HG03571 (cell line): ENCODE results near the gene WSCD2.

Source experiments
- ATAC-seq: cut with Tn5 transposase; IDR thresholded peaks from one replicate; pipeline ENCODE4 v1.9.1; 2021; ENCODE audit not compliant: unreplicated experiment

Gene WSCD2

DNA sequence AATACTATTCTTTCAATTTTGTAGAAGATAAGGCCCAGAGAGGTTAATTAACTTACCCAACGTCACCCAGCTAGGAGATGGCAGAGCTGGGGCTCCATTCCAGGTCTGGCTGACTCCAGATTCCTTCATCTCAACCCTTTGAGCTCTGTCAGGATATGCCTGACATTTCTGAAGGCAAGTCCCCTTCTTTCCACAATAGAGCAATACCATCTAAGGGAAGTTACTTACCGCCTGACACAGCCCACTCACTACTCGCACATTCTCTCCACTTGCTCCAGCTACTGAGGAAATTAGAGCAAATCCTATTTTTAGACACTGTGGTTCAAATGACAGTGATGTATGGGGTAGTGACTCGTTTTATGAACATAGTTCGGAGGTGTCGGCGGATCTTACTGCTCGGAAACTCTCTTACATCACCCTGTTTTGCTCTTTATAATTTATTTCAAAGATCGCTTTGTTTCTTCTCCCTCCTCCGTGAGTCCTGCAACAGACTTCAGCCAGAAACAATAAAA lies 2.0 kb upstream of the WSCD2 start:
- no peak for ATAC-seq

- ATAC-seq: no peak
Measured at GRCh38 chr12:108127654-108128053, 1.4 kb upstream of the WSCD2 start.

DNA sequence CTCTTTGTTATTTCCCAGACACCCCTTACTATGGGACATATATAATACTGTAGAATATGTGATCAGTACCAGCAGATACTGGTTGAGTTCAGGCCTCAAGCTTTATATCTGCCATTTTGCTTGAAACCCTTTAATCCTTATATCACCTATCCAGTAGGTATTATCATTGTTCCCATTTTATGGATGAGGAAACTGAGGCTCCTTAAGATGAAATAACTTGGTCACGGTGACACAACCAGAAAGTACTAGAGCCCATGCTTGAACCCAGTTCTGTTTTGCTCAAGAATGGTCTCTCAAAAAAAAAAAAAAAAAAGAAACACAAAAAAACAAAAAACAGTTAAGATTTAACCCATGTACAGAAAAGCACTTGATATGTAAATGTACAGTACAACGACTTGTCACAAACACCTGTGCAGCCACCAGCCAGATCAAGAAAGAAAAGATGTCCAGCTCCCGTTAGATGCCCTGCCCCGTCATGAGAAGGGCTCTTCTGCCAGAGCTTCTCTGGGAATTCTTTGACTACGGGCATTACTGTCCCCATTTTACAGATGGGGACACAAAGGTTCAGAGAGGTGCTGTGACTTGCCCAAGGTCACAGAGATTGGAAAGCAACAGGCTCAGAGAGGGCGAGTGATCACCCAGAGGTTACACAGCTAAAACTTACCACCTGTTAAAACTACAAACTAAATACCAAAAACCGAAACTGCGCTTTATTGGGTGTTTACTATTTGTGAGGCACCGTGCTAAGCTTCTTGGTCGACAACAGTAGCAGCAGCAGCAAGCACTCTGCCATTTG lies 669 bp upstream of the WSCD2 start:
- ATAC-seq: no peak

DNA sequence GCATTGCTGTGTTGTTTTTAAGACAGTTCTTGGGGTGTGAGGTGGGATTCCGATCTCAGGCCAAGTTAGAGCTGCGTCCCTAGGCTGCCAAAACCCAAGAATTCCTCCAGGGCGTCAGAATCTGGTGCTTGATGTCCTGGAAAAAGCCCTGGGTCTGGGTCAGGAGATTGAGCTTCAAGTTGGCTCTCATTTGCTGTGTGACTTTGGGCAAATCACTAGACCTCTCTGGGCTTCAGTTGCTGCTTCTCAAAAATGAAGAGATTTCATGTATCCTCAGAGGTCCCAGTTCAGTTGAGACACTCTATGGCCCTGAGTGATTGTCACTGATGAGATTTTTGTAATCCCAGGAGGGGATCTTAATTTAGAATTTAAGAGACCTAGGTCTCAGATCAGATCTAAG lies 1.9 kb downstream of the WSCD2 start:
- ATAC-seq: no peak

DNA sequence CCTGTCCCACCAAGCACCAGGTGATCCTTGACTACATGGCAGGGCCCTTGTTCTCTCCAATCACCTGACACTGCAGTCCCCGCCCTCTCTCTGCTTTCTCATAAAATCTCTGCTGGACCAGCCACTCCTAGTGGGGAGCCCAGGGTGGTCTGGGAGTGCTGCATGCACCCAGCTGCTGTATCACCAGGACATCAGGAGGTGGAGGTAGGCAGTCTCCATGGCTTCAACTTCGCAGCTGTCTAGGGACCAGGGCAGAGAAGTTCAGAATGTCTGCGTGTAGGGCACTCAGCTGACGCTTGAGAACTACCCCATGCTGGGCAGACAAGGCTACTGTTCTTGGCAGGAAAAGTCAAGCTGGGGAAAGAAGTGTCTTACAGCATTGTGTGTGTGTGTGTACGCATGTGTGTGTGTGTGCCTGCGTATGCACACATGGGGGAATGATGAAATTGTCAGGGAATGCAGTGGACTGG lies 2.6 kb downstream of the WSCD2 start:
- no peak for ATAC-seq

DNA sequence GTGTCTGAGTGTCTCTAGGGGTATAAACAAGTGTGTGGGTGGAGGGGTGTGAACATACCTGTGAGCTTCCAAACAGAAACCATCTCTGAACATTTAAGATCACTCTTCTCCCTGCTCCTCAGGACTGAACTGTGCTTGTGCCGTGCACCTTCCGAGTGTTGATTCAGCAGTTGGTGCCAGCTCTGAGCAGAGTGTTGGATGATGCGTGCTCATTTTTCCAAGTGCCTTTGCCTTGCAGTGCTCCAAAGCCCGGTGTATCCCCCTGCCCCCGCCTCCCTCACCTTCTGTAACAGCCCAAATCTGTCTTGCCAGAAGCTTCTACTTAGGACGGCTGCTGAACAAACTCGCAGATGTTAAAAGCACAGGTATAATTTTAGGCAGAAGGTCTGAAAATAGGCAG lies 4.4 kb downstream of the WSCD2 start:
- ATAC-seq: no peak

DNA sequence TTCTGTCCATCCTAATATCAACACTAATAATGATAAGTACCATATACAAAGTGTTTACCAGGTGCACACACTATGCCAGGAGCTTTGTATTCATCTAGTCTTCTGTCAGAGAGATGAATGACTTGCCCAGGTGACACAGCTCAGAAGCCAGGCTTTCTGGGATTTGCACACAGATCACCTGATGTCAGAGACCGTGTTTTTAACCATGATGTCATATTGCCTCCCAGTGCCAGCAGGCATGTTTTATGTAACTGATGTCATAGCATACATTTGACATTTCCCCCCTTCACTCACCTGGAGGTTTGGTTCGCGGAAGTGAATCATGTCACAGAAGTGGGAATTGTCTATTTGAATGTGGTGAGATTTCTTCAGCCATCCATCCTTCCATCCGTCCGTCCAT lies 5.7 kb downstream of the WSCD2 start:
- no peak for ATAC-seq

DNA sequence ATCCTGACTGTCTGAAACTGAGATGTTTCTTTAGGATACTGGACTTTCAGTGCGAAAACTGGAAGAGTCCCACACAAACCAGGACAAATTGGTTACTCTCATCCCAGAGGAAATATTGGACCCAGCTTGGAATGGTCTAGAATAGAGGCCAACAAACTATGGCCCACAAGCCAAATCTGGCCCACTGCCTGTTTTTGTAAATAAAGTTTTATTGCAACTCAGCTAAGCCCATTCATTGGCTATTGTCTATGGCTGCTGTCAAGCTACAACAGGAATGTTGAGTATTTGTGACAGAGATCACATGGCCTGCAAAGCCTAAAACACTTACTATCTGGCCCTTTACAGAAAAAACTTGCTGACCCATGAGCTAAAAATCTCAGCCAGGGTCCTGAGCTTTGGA lies 6.5 kb downstream of the WSCD2 start:
- ATAC-seq: no peak

DNA sequence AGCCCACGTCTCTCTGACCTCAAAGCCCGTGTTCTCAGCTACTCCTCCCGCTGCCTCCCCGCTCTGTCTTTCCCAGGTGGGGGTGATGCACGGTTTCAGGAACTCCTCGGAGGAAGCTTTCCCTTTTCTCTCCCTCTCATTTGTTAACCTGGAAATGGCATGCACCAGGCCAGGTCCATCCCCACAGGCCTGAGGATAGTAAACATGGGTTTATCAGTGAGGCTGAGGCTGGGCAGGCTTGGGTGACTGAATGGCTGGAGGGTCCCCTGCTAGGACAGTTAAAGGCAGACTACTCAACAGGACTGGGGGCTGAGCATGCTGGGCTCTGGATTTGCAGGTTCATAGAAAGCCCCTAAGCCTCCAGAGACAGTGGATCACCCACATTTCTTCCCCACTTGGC lies 7.6 kb downstream of the WSCD2 start:
- ATAC-seq: no peak

GRCh38 chr12:108139454-108139853 lies 10.4 kb downstream of the WSCD2 start:
- ATAC-seq: no peak

DNA sequence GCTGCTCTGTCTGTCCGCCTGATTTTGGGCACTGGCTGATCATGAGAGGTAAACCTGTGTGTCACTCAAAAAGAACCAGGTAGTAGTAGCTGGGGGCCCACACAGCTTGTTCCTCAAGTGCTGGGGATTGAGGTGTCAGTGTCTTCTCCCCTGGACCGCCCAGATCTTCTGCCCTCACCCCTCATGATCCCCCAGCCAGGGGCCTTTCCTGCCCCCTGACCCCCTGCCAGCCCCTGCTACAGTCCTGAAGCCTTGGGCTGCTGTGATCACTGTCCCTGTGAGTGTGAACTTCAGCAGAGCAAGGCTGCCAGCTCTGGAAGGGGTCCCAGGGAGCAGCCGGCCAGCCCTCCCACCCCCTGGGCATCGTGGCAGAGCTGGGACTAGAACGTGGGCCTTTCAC lies 11.4 kb downstream of the WSCD2 start:
- ATAC-seq: no peak

- no peak for ATAC-seq
Measured at GRCh38 chr12:108141600-108142130, 12.6 kb downstream of the WSCD2 start.

- no peak for ATAC-seq
Measured at GRCh38 chr12:108143144-108143543, 14.1 kb downstream of the WSCD2 start.

DNA sequence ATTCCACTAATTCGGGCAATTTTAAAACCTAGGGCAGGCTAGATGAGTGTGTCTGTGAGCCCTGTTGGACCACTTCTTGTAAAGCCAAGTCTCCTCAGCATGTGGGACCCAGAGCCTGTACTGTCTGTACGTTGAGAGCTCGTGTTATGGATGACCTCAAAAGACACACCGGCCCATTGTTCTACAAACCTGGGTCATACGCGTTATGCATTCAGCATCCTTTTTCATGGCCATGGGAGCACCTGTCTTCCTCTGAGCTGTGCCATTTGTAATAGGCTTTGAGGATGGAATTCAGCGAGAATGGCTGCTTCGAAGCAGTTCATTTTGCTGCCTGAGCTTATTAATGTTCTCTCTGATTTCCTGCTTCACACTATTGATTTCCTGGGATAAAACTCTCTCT lies 15.0 kb downstream of the WSCD2 start:
- ATAC-seq: no peak

GRCh38 chr12:108145011-108145410 lies 15.9 kb downstream of the WSCD2 start:
- no peak for ATAC-seq

- no peak for ATAC-seq
Measured at GRCh38 chr12:108146035-108146893, 17.2 kb downstream of the WSCD2 start.

- no peak for ATAC-seq
Measured at GRCh38 chr12:108147279-108147678, 18.2 kb downstream of the WSCD2 start.

GRCh38 chr12:108148521-108149074 lies 19.5 kb downstream of the WSCD2 start:
- no peak for ATAC-seq

- no peak for ATAC-seq
Measured at GRCh38 chr12:108150436-108150835, 21.3 kb downstream of the WSCD2 start.

DNA sequence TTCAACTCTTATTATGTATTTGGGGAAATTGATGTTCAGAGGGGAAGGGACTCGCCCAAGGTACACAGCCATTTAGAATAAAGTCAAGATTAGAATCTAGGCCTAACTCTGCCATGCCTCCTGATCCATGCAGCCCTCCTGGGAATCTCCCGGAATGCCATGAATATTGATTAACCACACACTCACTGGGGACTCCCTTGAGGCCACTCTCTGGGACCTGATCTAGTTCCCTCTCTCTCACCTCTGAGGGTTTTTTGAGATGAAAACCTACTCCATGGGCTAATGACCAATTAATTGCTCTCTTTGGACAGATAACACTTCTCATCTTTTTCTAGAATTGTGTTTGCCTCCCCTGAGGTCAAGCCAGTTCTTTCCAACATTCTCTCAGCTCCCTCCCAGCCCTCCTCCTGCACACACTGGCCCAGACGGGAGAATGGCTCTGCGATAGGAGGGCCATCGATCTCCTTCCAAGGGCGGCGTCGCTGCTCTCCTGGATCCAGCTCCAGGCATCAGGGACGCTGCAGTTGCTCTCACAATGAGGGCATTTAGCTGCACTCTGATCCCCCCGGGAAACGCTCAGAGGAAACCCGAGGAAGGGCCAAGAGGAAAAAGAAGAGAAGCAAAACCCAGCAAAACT lies 22.6 kb downstream of the WSCD2 start:
- no peak for ATAC-seq

GRCh38 chr12:108152170-108152538 lies 23.1 kb downstream of the WSCD2 start:
- ATAC-seq: no peak
